WTC11 (cell line): ENCODE measurements around the gene SPG11. TPM values are rescaled to one million over a fixed set of nuclear protein-coding genes. Genes with fewer than 3 reads are reported as not detected.

Experiments
- ATAC-seq: fragments of 200-7000 bp; cut with Tn5 transposase; 2 replicates; pipeline ENCODE4 v1.10.0; 2021; ENCODE audit warnings: mild to moderate bottlenecking, moderate library complexity
- CTCF ChIA-PET: fragments of 300-600 bp; sonication (Branson Sonifier 250); formaldehyde crosslinking; loops from one replicate; lab custom pipeline; 2021; ENCODE audit warnings: antibody characterized with exemption; lab: Charles Lee
- POLR2A ChIA-PET: fragments of 350-600 bp; sonication (Branson Sonifier 250); formaldehyde crosslinking; loops from one replicate; lab custom pipeline; 2021; ENCODE audit warnings: antibody characterized with exemption; lab: Charles Lee
- DNase-seq: peaks from one replicate; pipeline ENCODE4 v3.0.0; 2021; ENCODE audit warnings: low spot score
- H3K27ac Mint-ChIP-seq: 2 replicates; pipeline ENCODE4 v1.8.0; 2021; ENCODE audit warnings: mixed read lengths
- H3K27me3 Mint-ChIP-seq: 2 replicates; pipeline ENCODE4 v1.8.0; 2021; ENCODE audit warnings: low read depth, mild to moderate bottlenecking, moderate library complexity, mixed read lengths
- H3K36me3 Mint-ChIP-seq: 2 replicates; pipeline ENCODE4 v1.8.0; 2021; ENCODE audit warnings: mixed read lengths
- H3K4me1 Mint-ChIP-seq: 2 replicates; pipeline ENCODE4 v1.8.0; 2022; ENCODE audit warnings: mixed read lengths
- H3K4me3 Mint-ChIP-seq: 2 replicates; pipeline ENCODE4 v1.8.0; 2021; ENCODE audit warnings: mild to moderate bottlenecking, moderate library complexity, mixed read lengths
- H3K9me3 Mint-ChIP-seq: 2 replicates; pipeline ENCODE4 v1.8.0; 2021; ENCODE audit warnings: mixed read lengths
- ATF3 ChIP-seq: sonication (generic); formaldehyde crosslinking; conservative IDR thresholded peaks from 2 replicates; pipeline ENCODE4 v1.8.1; 2022; ENCODE audit warnings: mild to moderate bottlenecking, missing genetic modification reagents
- CREM ChIP-seq: sonication (generic); formaldehyde crosslinking; IDR thresholded peaks from 2 replicates; pipeline ENCODE4 v1.8.1; 2022; ENCODE audit warnings: mild to moderate bottlenecking, missing genetic modification reagents, moderate library complexity
- EMX1 ChIP-seq: fragments of 250-450 bp; sonication (Bioruptor Pico); IDR thresholded peaks from 2 replicates; pipeline ENCODE4 v1.8.0; 2021; ENCODE audit warnings: mild to moderate bottlenecking
- ETV6 ChIP-seq: sonication (generic); formaldehyde crosslinking; IDR thresholded peaks from 2 replicates; pipeline ENCODE4 v1.8.1; 2022; ENCODE audit warnings: mild to moderate bottlenecking, missing genetic modification reagents
- GABPB1 ChIP-seq: sonication (generic); formaldehyde crosslinking; IDR thresholded peaks from 2 replicates; pipeline ENCODE4 v1.8.1; 2023; ENCODE audit warnings: mild to moderate bottlenecking, missing genetic modification reagents
- JAZF1 ChIP-seq: fragments of 250-450 bp; sonication (Bioruptor Pico); IDR thresholded peaks from 2 replicates; pipeline ENCODE4 v1.9.0; 2021; ENCODE audit warnings: moderate library complexity, mild to moderate bottlenecking, inconsistent platforms
- KAT7 ChIP-seq: sonication (generic); formaldehyde crosslinking; IDR thresholded peaks from 2 replicates; pipeline ENCODE4 v1.8.1; 2023; ENCODE audit warnings: missing genetic modification reagents, mild to moderate bottlenecking, borderline replicate concordance
- NFE2L1 ChIP-seq: sonication (generic); formaldehyde crosslinking; IDR thresholded peaks from 2 replicates; pipeline ENCODE4 v1.8.1; 2023; ENCODE audit warnings: missing genetic modification reagents
- NFYB ChIP-seq: sonication (generic); formaldehyde crosslinking; conservative IDR thresholded peaks from 2 replicates; pipeline ENCODE4 v1.8.0; 2022; ENCODE audit warnings: low read depth, missing genetic modification reagents
- NR2C2 ChIP-seq: sonication (generic); formaldehyde crosslinking; IDR thresholded peaks from 2 replicates; pipeline ENCODE4 v1.8.0; 2022; ENCODE audit warnings: mild to moderate bottlenecking, missing genetic modification reagents
- SMAD3 ChIP-seq: sonication (generic); formaldehyde crosslinking; IDR thresholded peaks from 2 replicates; pipeline ENCODE4 v1.8.0; 2022; ENCODE audit warnings: missing genetic modification reagents, mild to moderate bottlenecking, borderline replicate concordance
- TEAD1 ChIP-seq: sonication (generic); formaldehyde crosslinking; IDR thresholded peaks from 2 replicates; pipeline ENCODE4 v1.8.0; 2022; ENCODE audit warnings: mild to moderate bottlenecking, missing genetic modification reagents
- USF1 ChIP-seq: sonication (generic); formaldehyde crosslinking; IDR thresholded peaks from 2 replicates; pipeline ENCODE4 v1.8.0; 2022; ENCODE audit warnings: mild to moderate bottlenecking, missing genetic modification reagents
- ZNF219 ChIP-seq: sonication (generic); formaldehyde crosslinking; IDR thresholded peaks from 2 replicates; pipeline ENCODE4 v1.8.0; 2023; ENCODE audit warnings: missing genetic modification reagents, mild to moderate bottlenecking, borderline replicate concordance
- ZNF416 ChIP-seq: fragments of 250-450 bp; sonication (Bioruptor Pico); IDR thresholded peaks from 2 replicates; pipeline ENCODE4 v1.9.0; 2021; ENCODE audit warnings: mild to moderate bottlenecking, inconsistent platforms
- total RNA-seq: library from RNA; stranded (reverse); gene quantifications from 3 replicates; pipeline ENCODE4 v1.2.3, GENCODE V29; 2021
- TF ChIP-seq, protein P1 (sequence below): sonication (generic); formaldehyde crosslinking; IDR thresholded peaks from 2 replicates; pipeline ENCODE4 v1.8.0; 2022; ENCODE audit warnings: mild to moderate bottlenecking, missing genetic modification reagents
- TF ChIP-seq, protein P2 (sequence below): sonication (generic); formaldehyde crosslinking; IDR thresholded peaks from 2 replicates; pipeline ENCODE4 v1.8.1; 2023; ENCODE audit warnings: mild to moderate bottlenecking, missing genetic modification reagents
- TF ChIP-seq, protein P3 (sequence below): sonication (generic); formaldehyde crosslinking; IDR thresholded peaks from 2 replicates; pipeline ENCODE4 v1.8.0; 2023; ENCODE audit warnings: mild to moderate bottlenecking, missing genetic modification reagents
- TF ChIP-seq, protein P4 (sequence below): sonication (generic); formaldehyde crosslinking; IDR thresholded peaks from 2 replicates; pipeline ENCODE4 v1.8.0; 2022; ENCODE audit warnings: mild to moderate bottlenecking, missing genetic modification reagents

SPG11 gene
- total RNA-seq, 1 experiment from 2014 or later = 46.4 TPM

- ChIA-PET POLR2A (interaction anchor here (0.5 to 4.0 kb wide), 3 partner anchors 17 to 241 kb away, joined by 3 to 37 read pairs (median 20); partner anchors contain the start of gene SPG11), CTCF (interaction anchor here (0.6 to 4.5 kb wide), 13 partner anchors 11 to 824 kb away, joined by 3 to 92 read pairs (median 4); partner anchors contain the start of genes SPG11 and TRIM69)
- H3K4me1 Mint-ChIP-seq = peaks cover 13% of the 10 kb centered on the region
- ATAC-seq = peak; percentile 95
- H3K36me3 Mint-ChIP-seq = peaks cover 7% of the 10 kb centered on the region
- TF ChIP-seq, protein P1, sequence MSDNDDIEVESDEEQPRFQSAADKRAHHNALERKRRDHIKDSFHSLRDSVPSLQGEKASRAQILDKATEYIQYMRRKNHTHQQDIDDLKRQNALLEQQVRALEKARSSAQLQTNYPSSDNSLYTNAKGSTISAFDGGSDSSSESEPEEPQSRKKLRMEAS (CRISPR knock-in tag) = peak; percentile 39
- TF ChIP-seq TEAD1 (CRISPR knock-in tag) = peak; percentile 71; the same call in 1 of the 2 replicates
- TF ChIP-seq, protein P2, sequence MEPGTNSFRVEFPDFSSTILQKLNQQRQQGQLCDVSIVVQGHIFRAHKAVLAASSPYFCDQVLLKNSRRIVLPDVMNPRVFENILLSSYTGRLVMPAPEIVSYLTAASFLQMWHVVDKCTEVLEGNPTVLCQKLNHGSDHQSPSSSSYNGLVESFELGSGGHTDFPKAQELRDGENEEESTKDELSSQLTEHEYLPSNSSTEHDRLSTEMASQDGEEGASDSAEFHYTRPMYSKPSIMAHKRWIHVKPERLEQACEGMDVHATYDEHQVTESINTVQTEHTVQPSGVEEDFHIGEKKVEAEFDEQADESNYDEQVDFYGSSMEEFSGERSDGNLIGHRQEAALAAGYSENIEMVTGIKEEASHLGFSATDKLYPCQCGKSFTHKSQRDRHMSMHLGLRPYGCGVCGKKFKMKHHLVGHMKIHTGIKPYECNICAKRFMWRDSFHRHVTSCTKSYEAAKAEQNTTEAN (CRISPR knock-in tag) = no peak
- no peak for TF ChIP-seq ZNF416 (CRISPR knock-in tag)
- peak; percentile 89; the same call in 1 of the 2 replicates for TF ChIP-seq CREM
- no peak for TF ChIP-seq JAZF1 (CRISPR knock-in tag)
- peak; percentile 70 for TF ChIP-seq GABPB1 (CRISPR knock-in tag)
- TF ChIP-seq NFE2L1 (CRISPR knock-in tag) = 0 out of 2 replicates have a peak, but pooled peaks have one; percentile 52
- TF ChIP-seq, protein P3, sequence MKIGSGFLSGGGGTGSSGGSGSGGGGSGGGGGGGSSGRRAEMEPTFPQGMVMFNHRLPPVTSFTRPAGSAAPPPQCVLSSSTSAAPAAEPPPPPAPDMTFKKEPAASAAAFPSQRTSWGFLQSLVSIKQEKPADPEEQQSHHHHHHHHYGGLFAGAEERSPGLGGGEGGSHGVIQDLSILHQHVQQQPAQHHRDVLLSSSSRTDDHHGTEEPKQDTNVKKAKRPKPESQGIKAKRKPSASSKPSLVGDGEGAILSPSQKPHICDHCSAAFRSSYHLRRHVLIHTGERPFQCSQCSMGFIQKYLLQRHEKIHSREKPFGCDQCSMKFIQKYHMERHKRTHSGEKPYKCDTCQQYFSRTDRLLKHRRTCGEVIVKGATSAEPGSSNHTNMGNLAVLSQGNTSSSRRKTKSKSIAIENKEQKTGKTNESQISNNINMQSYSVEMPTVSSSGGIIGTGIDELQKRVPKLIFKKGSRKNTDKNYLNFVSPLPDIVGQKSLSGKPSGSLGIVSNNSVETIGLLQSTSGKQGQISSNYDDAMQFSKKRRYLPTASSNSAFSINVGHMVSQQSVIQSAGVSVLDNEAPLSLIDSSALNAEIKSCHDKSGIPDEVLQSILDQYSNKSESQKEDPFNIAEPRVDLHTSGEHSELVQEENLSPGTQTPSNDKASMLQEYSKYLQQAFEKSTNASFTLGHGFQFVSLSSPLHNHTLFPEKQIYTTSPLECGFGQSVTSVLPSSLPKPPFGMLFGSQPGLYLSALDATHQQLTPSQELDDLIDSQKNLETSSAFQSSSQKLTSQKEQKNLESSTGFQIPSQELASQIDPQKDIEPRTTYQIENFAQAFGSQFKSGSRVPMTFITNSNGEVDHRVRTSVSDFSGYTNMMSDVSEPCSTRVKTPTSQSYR = 0 out of 2 replicates have a peak, but pooled peaks have one; percentile 46
- peak; percentile 40; the same call in 1 of the 2 replicates for TF ChIP-seq ETV6 (CRISPR knock-in tag)
- TF ChIP-seq USF1 = peak; percentile 48; the same call in 1 of the 2 replicates
- TF ChIP-seq NFYB (CRISPR knock-in tag) = peak; percentile 88
- TF ChIP-seq SMAD3 = peak; percentile 9; the same call in 1 of the 2 replicates
- 0 out of 2 replicates have a peak, but pooled peaks have one; percentile 51 for TF ChIP-seq KAT7 (CRISPR knock-in tag)
- H3K27me3 Mint-ChIP-seq = peaks cover 15% of the 10 kb centered on the region
- H3K9me3 Mint-ChIP-seq = no peaks in the 10 kb centered on the region
- peak within 1 kb of the TSS; percentile 96 for H3K27ac Mint-ChIP-seq
- DNase-seq = peak; percentile 94
- peak within 1 kb of the TSS; percentile 94 for H3K4me3 Mint-ChIP-seq
Measured at GRCh38 chr15:44711096-44711742, 47.8 kb upstream of the SPG11 start, which contains the start of the genes B2M and PATL2. Gene B2M, plus strand, starts transcription at chr15:44711517. Its CDS starts 30 bp downstream, at chr15:44711547. Gene PATL2, minus strand, starts transcription at chr15:44711323. Its CDS starts 34,833 bp downstream, at chr15:44676490.

DNA sequence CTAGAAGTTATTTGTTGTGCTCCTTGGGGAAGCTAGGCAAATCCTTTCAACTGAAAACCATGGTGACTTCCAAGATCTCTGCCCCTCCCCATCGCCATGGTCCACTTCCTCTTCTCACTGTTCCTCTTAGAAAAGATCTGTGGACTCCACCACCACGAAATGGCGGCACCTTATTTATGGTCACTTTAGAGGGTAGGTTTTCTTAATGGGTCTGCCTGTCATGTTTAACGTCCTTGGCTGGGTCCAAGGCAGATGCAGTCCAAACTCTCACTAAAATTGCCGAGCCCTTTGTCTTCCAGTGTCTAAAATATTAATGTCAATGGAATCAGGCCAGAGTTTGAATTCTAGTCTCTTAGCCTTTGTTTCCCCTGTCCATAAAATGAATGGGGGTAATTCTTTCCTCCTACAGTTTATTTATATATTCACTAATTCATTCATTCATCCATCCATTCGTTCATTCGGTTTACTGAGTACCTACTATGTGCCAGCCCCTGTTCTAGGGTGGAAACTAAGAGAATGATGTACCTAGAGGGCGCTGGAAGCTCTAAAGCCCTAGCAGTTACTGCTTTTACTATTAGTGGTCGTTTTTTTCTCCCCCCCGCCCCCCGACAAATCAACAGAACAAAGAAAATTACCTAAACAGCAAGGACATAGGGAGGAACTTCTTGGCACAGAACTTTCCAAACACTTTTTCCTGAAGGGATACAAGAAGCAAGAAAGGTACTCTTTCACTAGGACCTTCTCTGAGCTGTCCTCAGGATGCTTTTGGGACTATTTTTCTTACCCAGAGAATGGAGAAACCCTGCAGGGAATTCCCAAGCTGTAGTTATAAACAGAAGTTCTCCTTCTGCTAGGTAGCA is 47.0 kb upstream of the SPG11 start:
- Mint-ChIP-seq H3K4me3 (peak overlapping the region; percentile 94), H3K9me3 (no peaks in the 10 kb centered on the region), H3K27ac (no peak overlapping the region), H3K4me1 (peaks cover 13% of the 10 kb centered on the region), H3K36me3 (peaks cover 2% of the 10 kb centered on the region; the same call in 1 of the 2 replicates), H3K27me3 (peaks cover 15% of the 10 kb centered on the region)
- POLR2A ChIA-PET = interaction anchor here (0.5 to 4.0 kb wide), 3 partner anchors 17 to 242 kb away, joined by 3 to 37 read pairs (median 20); partner anchors contain the start of gene SPG11
- DNase-seq (no peak), ATAC-seq (no peak)
- CTCF ChIA-PET = interaction anchor here (0.5 to 4.5 kb wide), 17 partner anchors 11 to 823 kb away, joined by 3 to 92 read pairs (median 4); partner anchors contain the start of genes SPG11 and TRIM69
- TF ChIP-seq ATF3 (no peak), ZNF219 (CRISPR knock-in tag) (no peak), ZNF416 (CRISPR knock-in tag) (no peak), NR2C2 (CRISPR knock-in tag) (no peak), EMX1 (CRISPR knock-in tag) (no peak), CREM (no peak)
- TF ChIP-seq, protein P2 (CRISPR knock-in tag) = no peak
- TF ChIP-seq, protein P4, sequence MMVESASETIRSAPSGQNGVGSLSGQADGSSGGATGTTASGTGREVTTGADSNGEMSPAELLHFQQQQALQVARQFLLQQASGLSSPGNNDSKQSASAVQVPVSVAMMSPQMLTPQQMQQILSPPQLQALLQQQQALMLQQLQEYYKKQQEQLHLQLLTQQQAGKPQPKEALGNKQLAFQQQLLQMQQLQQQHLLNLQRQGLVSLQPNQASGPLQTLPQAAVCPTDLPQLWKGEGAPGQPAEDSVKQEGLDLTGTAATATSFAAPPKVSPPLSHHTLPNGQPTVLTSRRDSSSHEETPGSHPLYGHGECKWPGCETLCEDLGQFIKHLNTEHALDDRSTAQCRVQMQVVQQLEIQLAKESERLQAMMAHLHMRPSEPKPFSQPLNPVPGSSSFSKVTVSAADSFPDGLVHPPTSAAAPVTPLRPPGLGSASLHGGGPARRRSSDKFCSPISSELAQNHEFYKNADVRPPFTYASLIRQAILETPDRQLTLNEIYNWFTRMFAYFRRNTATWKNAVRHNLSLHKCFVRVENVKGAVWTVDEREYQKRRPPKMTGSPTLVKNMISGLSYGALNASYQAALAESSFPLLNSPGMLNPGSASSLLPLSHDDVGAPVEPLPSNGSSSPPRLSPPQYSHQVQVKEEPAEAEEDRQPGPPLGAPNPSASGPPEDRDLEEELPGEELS = no peak
- TF ChIP-seq, protein P3 = no peak
